T47D (cell line): ENCODE data around the gene SCN2B.
A peak's percentile ranks its signal among the peaks of the same experiment; 100 is the strongest.

ENCODE experiments used
- DNase-seq, 2 experiments: peaks; one replicate each; pipeline versions ENCODE4 v3.0.0 to v3.0.0-alpha.2; 2011 to 2012; ENCODE audit warnings: low read depth in 1 of 2, low spot score in 1 of 2
- JUND ChIP-seq: IDR thresholded peaks from 2 replicates; pipeline ENCODE4 v1.6.1; 2012; ENCODE audit warnings: low read depth
- in situ Hi-C: cut with HindIII; loops from 2 replicates; pipeline ENCODE4 v1.10.0; 2016; ENCODE audit warnings: low sequenced_read_pairs, low pct_unique_long_range_greater_than_20kb

Gene SCN2B

GRCh38 chr11:118180300-118180703 is 3.9 kb upstream of the SCN2B start:
- in situ Hi-C loops = no loop called here
- DNase-seq = peak in 1 of 2 experiments; percentile 57
- TF ChIP-seq JUND = no peak

- TF ChIP-seq JUND = no peak
- DNase-seq = no peak
- in situ Hi-C loops = no loop called here
These were observed 317 bp upstream of the SCN2B start for GRCh38 chr11:118176778-118177134.

GRCh38 chr11:118175031-118175992 is 1.1 kb downstream of the SCN2B start:
- no peak for TF ChIP-seq JUND
- in situ Hi-C loops = no loop called here
- peak in 1 of 2 experiments; percentile 41 for DNase-seq

GRCh38 chr11:118174006-118174567 is 2.4 kb downstream of the SCN2B start:
- in situ Hi-C loops = no loop called here
- DNase-seq = no peak
- no peak for TF ChIP-seq JUND

GRCh38 chr11:118172356-118172755 is 4.1 kb downstream of the SCN2B start:
- no peak for TF ChIP-seq JUND
- no peak for DNase-seq
- in situ Hi-C loops = no loop called here

- TF ChIP-seq JUND = no peak
- in situ Hi-C loops = no loop called here
- DNase-seq = peak; percentile 73 to 91
These were observed 5.0 kb downstream of the SCN2B start for GRCh38 chr11:118171269-118172062.

- no peak for TF ChIP-seq JUND
- in situ Hi-C loops = no loop called here
- no peak for DNase-seq
These were observed 5.6 kb downstream of the SCN2B start for GRCh38 chr11:118170882-118171268.

- in situ Hi-C loops = no loop called here
- TF ChIP-seq JUND = no peak
- no peak for DNase-seq
These were observed 6.2 kb downstream of the SCN2B start for GRCh38 chr11:118170231-118170630.

- in situ Hi-C loops = no loop called here
- DNase-seq = no peak
- no peak for TF ChIP-seq JUND
These were observed 6.9 kb downstream of the SCN2B start for GRCh38 chr11:118169300-118170140.

- no peak for DNase-seq
- TF ChIP-seq JUND = no peak
- in situ Hi-C loops = no loop called here
These were observed 7.7 kb downstream of the SCN2B start for GRCh38 chr11:118168751-118169150.

- in situ Hi-C loops = no loop called here
- DNase-seq = no peak
- TF ChIP-seq JUND = no peak
These were observed 8.1 kb downstream of the SCN2B start for GRCh38 chr11:118168316-118168715.

- TF ChIP-seq JUND = no peak
- in situ Hi-C loops = no loop called here
These were observed 8.5 kb downstream of the SCN2B start for GRCh38 chr11:118167906-118168305.

More at GRCh38 chr11:118167906-118168305, 8.5 kb downstream of the SCN2B start:
- no peak for DNase-seq
